LNCaP clone FGC (cell line): Measurements from ENCODE around the gene OASL.

Experiments
- DNase-seq: peaks from one replicate; pipeline ENCODE4 v3.0.0-alpha.2; 2011; ENCODE audit warnings: low read depth
- H3K4me3 ChIP-seq: 2 replicates; pipeline ENCODE4 v1.5.1; 2011; ENCODE audit warnings: mild to moderate bottlenecking, low read depth, low read length, control low read depth
- TF ChIP-seq, protein P1 (sequence below): IDR thresholded peaks from 2 replicates; pipeline ENCODE4 v1.5.1; 2012; ENCODE audit warnings: mild to moderate bottlenecking; ENCODE audit not compliant: control insufficient read depth, insufficient read depth; ENCODE audit errors: extremely low read depth

The OASL gene

DNA sequence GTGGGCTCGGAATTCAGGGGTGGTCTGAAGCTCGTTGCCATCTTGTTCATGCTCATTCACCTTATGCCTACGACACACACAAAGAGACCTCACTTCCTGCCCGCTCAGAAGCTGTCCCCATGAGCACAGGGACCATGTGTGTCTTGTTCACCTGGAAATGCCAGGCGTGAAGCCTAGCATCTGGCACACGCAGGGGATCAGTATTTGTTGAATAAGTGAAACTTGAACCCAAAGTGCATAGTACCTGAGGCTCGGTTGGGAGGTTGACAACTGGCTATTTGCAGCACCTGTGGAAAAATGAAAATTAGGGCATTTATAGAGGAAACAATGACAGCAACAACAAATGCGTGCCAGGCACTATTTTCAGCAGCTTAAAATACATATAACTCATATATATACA is 28.2 kb downstream of the OASL start:
- H3K4me3 ChIP-seq: no peak overlapping the region
- DNase-seq: no peak
- TF ChIP-seq, protein P1, sequence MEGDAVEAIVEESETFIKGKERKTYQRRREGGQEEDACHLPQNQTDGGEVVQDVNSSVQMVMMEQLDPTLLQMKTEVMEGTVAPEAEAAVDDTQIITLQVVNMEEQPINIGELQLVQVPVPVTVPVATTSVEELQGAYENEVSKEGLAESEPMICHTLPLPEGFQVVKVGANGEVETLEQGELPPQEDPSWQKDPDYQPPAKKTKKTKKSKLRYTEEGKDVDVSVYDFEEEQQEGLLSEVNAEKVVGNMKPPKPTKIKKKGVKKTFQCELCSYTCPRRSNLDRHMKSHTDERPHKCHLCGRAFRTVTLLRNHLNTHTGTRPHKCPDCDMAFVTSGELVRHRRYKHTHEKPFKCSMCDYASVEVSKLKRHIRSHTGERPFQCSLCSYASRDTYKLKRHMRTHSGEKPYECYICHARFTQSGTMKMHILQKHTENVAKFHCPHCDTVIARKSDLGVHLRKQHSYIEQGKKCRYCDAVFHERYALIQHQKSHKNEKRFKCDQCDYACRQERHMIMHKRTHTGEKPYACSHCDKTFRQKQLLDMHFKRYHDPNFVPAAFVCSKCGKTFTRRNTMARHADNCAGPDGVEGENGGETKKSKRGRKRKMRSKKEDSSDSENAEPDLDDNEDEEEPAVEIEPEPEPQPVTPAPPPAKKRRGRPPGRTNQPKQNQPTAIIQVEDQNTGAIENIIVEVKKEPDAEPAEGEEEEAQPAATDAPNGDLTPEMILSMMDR: no peak

DNA sequence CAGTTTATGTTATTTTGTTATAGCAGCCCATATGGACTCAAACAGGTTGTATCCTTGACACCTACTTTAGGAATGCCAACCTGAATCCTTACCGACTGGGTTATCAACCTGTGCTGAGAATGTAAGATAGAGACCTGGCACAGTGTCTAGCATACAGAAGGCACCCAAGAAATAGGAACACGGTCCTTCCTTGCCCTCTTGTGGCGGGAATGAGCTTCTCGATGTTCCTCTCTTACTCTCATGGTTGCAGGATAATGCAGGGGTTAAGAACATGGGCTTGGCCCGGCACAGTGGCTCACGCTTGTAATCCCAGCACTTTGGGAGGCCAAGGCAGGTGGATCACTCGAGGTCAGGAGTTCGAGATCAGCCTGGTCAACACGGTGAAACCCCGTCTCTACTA is 29.3 kb downstream of the OASL start:
- TF ChIP-seq, protein P1: peak; percentile 76
- no peak overlapping the region for H3K4me3 ChIP-seq
- no peak for DNase-seq

DNA sequence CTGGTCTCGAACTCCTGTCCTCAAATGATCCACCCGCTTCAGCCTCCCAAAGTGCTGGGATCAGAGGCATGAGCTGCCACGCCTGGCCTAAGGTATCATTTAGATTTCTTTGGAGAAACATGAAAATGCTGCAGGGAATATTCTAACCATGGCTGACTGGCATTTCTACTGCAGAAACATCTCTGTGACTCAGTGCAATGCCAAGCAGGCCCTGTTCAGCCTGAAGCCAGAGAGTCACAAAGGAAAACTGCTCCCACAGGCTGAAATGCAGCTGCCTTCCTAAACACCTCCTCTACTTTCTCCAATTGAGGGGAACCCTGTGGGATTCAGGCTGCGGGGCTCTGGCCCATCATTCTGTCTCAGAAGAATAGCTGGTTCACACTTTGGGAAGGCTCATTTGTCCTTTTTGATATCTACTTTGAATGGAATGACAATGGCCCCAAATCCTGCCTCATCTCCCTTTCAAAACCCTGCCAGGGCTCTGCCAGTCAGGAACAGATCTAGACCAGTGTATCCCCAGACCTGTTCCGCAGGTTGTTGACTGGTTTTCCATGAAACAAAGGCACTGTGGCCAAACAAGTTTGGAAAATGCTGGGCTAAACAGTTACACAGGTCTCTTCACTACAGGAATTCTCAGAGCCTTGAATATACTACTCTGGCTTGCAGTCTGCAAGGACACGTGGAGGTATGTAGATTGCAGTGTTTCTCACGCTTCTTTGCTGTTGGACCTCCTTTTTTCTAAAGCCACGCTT is 30.5 kb downstream of the OASL start:
- TF ChIP-seq, protein P1: no peak
- DNase-seq: no peak
- no peak overlapping the region for H3K4me3 ChIP-seq

DNA sequence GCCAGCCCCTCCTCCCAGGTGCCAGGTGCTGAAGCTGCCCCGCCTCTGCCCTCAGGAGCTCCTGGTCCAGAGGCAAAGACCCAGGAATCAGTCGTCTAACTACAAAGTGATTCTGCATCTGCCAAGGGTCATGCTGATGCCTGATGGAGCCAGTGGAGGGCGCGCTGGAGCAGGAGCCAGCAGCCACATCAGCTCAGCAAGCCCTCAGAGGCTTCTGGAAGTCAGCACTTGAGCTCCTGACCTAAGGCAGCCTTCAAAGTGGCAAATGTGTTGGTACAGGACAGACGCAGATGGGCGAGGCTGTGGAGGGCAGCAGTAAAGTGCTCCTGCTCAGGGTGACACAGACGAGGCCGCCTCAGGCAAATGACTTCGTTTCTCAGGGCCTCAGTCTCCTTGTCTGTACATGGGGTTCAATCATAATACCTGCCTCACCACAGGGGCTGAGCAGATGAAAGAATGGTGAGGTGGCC is 33.7 kb downstream of the OASL start:
- DNase-seq: no peak
- no peak overlapping the region for H3K4me3 ChIP-seq
- TF ChIP-seq, protein P1: peak; percentile 53

DNA sequence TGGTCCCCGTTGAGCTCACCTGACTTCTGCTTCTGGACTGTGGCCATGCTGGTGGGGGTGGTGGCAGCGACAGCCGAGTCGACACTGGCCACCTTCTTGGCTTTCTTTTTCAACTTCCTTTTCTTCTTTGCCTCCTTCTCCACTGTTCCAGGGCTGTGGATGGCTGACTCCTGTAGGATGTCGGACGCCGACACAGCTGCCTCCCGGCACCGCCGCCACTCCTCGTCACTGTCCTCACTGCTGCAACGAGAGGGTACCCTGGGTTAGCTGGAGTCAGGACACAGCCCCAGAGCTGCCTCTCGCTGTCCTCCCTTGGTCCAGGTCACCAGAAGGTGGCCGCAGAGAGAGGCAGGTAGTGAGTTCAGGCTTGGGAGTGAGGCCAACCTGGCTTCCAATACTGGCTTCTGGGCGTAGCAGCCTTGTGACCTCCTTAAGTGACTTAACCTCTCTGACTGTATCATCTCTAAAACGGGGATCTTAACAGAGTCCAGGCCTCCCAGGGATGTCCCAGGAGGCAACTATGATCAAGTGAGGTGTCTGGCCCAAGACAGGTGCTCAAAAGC is 34.7 kb downstream of the OASL start:
- no peak overlapping the region for H3K4me3 ChIP-seq
- TF ChIP-seq, protein P1: no peak
- no peak for DNase-seq

DNA sequence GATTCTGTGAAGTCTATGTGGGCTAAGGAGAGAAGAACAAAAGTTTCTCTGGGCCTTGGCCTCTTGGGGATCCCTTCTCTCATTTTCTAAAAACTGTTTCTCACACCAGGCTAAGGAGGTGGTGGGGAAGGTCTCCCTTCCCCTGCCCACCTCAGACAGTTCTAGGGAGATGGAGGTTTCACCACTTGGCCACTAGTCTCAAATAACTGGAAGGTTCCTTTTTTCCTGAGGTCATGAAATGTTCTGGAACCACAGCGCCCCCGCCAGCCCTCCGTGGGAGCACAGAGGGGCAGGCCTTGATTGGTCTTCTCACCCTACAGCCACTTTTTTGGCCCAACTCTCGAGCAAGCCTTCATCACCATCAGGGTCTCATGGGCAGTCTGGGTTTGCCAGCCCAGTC is 35.4 kb downstream of the OASL start:
- TF ChIP-seq, protein P1: no peak
- no peak overlapping the region for H3K4me3 ChIP-seq
- DNase-seq: no peak
